Measurements from ENCODE around the gene RAB8B.
"Not testable (repeated sequence)": the region's sequence is repeated elsewhere in the genome, so short reads cannot be mapped to it uniquely, and the experiment has no call there.

RAB8B gene

DNA sequence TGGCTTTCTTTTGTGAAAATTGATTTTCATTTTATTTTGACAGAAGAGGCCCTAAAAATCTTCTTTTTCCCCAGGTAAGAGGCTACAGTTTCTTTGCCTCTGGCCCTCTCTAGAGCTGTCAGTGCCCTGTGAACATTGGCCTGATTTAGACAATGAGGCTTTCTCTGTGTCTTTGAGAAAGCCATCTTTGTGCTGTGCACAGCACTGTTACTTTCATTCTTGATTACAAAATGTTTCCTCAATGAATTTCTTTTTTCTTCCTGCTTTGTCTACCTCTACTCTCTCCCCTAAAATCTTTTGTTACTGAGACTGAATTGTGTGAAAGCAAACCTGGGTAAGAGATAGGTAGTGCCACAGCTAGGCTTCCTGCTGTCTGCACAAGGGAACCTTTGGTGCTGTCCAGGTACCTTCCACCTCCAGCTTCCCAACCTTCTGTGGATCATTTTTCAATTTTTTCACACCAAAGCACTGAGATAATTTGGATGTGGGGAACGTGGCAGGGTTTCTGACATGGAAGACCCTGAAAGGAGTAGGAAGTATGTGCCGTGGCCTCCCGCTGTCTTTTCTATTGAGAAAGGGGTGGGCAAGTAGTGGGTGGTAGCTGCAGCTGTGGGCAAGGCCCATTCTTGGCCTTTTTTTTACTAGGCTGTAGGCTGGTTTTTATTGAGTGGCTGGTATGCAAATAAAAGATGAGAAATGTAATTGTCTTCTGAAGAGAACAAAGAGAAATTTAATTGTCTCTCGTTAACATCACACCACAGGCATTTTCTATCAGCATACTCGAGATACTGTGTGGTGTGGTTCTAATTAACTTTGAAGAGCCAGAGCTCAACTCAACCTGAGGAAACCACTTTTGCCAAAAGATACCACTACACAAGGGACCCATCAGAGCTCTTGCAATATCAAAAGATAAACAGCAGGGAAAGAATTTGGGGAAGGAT is 21.0 kb downstream of the RAB8B start:
- DNase-seq: no peak

GRCh38 chr15:63211092-63211490 is 21.7 kb downstream of the RAB8B start:
- DNase-seq: no peak

DNA sequence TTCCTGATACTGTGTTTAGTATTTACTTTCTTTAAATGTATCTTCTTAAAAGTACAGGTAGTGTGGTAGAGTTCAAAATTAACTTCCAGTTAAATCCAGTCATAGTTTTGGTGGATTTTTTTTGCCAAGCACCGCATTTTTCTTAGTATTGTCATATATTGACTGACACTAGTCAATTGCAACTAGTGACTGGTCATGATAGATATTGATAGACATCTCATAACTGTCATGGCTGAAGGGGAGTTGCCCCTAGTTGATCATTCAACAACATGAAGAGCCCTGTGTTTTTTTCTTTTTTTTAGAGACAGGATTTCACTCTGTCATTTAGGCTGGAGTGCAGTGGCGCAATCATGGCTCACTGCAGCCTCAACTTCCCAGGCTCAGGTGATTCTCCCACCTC is 22.1 kb downstream of the RAB8B start:
- DNase-seq: no peak

GRCh38 chr15:63212050-63213004 is 22.9 kb downstream of the RAB8B start:
- no peak for DNase-seq

DNA sequence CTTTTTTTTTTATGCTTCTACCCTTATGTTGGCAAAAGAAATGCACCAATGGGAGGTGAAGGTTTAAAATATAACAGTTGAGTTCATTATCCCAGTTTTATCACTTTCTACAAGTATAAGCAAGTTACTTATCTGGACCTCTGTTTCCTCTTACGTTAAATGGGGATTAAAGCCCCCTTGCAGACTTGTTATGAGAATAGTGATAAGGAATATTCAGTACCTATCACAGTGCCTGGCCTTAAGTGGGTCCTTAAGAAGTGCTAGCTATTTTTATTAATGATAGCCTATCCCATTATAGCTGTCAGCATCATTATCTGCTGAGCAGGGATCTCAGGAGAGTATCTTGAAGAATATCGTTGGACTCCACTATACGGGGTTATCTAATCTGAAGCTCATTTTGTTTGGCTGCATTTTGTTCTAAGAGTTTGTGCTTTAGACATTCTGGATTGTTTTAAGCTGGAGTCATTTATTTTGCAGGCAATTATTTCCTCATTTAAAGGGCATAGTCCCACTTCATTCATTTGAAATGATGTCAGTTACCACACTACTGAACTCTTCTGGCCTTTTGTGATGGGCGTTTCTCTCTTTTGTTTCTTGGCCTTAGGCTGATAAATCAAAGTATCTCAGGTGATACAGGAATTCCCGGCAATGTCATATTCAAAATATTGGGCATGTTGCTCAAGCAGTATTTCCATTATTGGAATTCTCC is 28.8 kb downstream of the RAB8B start:
- DNase-seq: no peak

DNA sequence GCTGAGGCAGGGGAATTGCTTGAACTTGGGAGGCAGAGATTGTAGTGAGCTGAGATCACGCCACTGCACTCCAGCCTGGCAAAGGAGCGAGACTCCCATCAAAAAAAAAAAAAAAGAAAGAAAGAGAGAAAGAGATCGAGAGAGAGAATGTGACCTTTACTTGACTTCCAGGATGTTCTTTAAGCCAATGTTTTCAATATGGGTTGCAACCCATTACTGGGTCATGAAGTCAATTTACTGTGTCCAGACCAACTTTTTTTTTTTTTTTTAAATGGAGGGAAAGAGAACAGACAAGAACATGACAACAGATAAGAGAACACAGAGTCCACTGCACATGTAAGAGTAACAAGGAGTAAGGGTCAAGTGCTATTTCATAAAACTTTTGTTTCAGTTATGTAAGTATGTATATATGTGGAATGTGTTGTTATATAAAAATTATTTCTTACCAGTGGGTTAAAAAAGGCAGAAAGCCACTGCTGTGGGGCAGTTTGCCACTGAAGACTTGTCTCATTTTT is 29.8 kb downstream of the RAB8B start:
- DNase-seq: no peak

- DNase-seq: no peak
Observed at GRCh38 chr15:63221346-63221745, 31.9 kb downstream of the RAB8B start.

DNA sequence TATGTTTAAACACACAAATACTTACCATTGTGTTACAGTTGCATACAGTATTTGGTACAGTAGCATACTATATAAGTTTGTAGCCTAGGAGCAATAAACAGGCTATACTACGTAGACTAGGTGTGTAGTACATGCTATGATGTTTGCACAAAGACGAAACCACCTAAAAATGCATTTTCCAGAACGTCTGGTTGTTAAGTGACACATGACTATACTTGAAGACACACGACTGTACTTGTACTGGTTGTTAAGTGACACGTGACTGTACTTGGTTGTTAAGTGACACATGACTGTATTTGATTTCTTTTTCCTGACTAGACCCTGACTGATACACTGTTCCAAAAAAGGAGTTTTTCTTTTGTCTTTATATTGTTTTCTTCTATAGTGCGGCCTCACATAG is 34.1 kb downstream of the RAB8B start:
- DNase-seq: no peak

- no peak for DNase-seq
Observed at GRCh38 chr15:63225381-63225780, 36.0 kb downstream of the RAB8B start.

DNA sequence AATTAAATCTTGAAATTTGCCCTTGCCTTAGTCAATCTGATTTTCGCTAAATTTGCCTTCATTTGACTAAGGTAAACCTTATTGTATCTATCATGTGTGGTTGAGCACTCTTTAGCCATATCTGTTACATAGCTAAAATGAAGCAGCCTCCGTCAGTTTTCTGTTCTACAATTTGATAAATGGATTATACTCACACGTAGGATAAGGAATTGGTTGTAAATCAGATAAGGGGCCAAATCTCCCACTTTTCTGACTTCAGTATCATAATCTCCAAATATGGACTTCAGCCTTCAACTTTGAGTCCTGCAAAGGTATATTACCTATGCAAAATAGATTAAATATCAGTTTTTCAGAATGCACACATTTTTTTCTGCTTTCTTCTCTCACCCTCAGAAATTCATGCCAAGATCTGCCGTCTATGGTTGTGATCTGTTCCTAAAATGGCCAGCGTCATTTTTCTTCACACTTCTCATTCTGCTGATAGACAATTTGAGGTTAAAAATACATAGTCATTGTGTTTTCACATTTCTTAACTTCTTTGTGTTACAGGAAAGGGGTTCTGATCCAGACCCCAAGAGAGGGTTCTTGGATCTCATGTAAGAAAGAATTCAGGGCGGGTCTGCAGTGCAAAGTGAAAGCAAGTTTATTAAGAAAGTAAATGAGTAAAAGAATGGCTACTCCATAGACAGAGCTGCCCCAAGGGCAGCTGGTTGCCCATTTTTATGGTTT is 36.9 kb downstream of the RAB8B start:
- no peak for DNase-seq

GRCh38 chr15:63226966-63227401 is 37.6 kb downstream of the RAB8B start:
- no peak for DNase-seq

- DNase-seq: no peak
Observed at GRCh38 chr15:63227689-63228088, 38.3 kb downstream of the RAB8B start.

GRCh38 chr15:63231206-63231605 is 41.8 kb downstream of the RAB8B start:
- DNase-seq: no peak

GRCh38 chr15:63231706-63232105 is 42.3 kb downstream of the RAB8B start:
- DNase-seq: no peak

DNA sequence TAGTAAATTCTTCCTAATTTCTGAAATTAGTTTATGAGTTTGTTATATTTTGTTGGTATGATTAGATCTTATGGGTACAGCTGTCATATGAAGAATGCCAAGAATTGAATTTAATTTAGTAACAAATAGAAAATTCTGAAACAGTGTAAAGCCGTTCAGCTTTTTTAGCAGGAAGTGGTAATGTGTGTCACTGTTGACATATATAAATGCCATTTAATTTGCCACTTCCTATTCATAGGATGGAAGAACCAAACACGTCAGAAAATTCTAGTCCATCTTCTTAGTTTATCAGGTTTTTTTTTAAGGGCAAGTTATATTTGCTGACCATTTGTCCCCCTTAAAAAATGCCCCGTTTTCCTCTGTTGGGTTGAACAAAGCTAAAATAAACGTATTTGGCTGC is 43.0 kb downstream of the RAB8B start:
- no peak for DNase-seq

DNA sequence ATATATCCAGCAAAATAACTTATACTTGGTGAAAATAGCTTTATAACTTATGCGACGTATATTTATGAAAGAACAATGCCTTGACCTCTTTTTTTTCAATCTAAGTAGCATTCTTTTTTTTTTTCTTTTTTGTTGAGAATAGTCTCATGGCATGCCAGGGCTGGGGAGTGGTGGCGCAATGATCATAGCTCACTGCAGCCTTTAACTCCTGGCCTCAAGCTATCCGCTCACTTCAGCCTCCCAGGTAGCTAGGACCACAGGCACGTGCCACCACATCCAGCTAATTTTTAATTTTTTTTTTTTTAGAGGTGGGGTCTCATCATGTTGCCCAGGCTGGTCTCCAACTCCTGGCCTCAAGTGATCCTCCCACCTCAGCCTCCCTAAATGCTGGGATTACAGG is 43.5 kb downstream of the RAB8B start:
- DNase-seq: no peak

DNA sequence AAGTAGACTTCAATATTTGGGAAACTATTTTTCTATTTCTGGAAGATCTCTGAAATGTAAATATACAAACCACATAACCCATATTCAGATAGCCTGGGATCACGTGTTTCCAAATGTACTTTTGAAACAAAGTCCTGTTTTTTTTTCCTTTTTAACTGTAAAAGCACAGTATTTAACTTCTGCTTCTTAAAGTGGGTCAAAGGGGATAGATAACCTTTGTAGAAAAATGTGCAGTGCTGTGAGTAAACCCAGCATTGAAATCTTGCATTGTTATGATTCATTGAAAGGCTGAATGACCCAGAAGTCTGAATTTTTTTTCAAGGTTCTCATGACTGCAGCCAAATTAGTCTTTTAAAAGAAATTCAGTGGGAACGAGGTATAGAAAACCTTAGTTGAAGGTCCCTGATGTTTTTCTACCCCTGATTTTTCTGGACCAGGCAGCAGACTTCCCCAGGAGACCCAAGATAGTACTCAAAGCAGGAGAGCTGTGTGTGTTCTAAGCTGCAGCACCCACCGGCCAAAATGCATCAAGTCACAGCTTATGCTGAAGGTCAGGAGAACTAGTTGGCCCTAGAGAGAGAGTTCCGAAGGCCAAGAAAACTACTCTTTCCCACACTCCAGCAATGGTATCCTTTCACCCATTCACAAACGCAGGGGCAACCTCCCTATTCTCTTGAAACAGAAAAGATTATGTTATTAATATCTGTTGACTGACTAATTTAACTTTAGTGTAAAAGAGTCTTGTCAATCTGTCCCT is 44.4 kb downstream of the RAB8B start:
- DNase-seq: no peak

GRCh38 chr15:63234451-63234870 is 45.1 kb downstream of the RAB8B start:
- no peak for DNase-seq

GRCh38 chr15:63236272-63236671 is 46.9 kb downstream of the RAB8B start:
- no peak for DNase-seq

GRCh38 chr15:63237086-63237485 is 47.7 kb downstream of the RAB8B start:
- DNase-seq: not testable (repeated sequence)

DNA sequence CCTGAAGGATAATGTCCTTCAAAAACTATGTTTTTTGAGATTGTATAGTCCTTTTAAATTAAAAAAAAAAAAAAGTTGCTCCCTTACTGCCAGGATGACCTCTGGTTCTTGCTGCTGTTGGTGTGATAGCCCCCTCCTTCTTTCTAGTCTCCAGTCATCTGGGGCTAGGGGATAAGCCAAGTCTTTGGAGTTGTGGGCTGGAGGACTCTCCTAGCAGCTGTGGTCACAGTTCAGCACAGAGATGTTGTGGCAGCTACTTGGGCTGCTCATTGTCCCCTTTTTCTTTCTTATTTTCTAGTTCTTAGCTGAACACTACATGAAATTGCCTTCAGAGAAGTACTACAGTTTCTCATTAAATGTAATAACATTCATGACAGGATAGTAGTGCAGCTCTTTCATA is 48.8 kb downstream of the RAB8B start:
- no peak for DNase-seq

All from NCI-H2029 (cell line).